CD4-positive, CD25-positive, alpha-beta regulatory T cell (primary cell): ENCODE data around the gene EPN2. TPM values are rescaled to one million over a fixed set of nuclear protein-coding genes. Genes with fewer than 3 reads are reported as not detected.

Source experiments
- ATAC-seq, 2 donors: fragments of 150-1000 bp; cut with Tn5 transposase; one replicate each; pipeline ENCODE4 v1.10.0; 2021; ENCODE audit warnings: low read depth in 2 of 2, moderate number of reproducible peaks in 2 of 2, moderate library complexity in 1 of 2
- DNase-seq, 3 donors: peaks; one replicate each; pipeline versions ENCODE4 v3.0.0 to v3.0.0-alpha.2; 2012 to 2022; ENCODE audit warnings: mixed read lengths in 1 of 3
- H3K27ac ChIP-seq: one replicate; pipeline ENCODE4 v1.7.0; 2013; ENCODE audit warnings: mild to moderate bottlenecking, low read length; ENCODE audit not compliant: insufficient read depth, poor library complexity, severe bottlenecking
- H3K27me3 ChIP-seq: one replicate; pipeline ENCODE4 v1.7.0; 2013; ENCODE audit warnings: low read length; ENCODE audit not compliant: control insufficient read depth, insufficient read depth
- H3K36me3 ChIP-seq: one replicate; pipeline ENCODE4 v1.7.0; 2013; ENCODE audit warnings: mild to moderate bottlenecking, low read length, moderate library complexity; ENCODE audit not compliant: control insufficient read depth, insufficient read depth
- H3K4me1 ChIP-seq: 2 replicates; pipeline ENCODE4 v1.7.0; 2013; ENCODE audit warnings: mild to moderate bottlenecking, low read length; ENCODE audit not compliant: insufficient read depth, control insufficient read depth, poor library complexity, severe bottlenecking
- H3K4me3 ChIP-seq: one replicate; pipeline ENCODE4 v1.7.0; 2013; ENCODE audit warnings: low read depth, mild to moderate bottlenecking, low read length, moderate library complexity
- H3K9me3 ChIP-seq, 2 experiments: 1 replicate in 1 of 2; 2 replicates in 1 of 2; pipeline ENCODE4 v1.7.0; 2013; ENCODE audit warnings: low read length in 2 of 2, mild to moderate bottlenecking in 1 of 2, moderate library complexity in 1 of 2; ENCODE audit not compliant: control insufficient read depth in 2 of 2
- H3K27ac Mint-ChIP-seq, 3 donors: one replicate each; pipeline ENCODE4 v1.8.0; 2020 to 2022; ENCODE audit warnings: mild to moderate bottlenecking in 3 of 3, mixed read lengths in 3 of 3, moderate library complexity in 2 of 3
- H3K27me3 Mint-ChIP-seq: one replicate; pipeline ENCODE4 v1.8.0; 2022; ENCODE audit warnings: mild to moderate bottlenecking, mixed read lengths
- H3K36me3 Mint-ChIP-seq: one replicate; pipeline ENCODE4 v1.8.0; 2020; ENCODE audit warnings: mixed read lengths
- H3K4me1 Mint-ChIP-seq, 4 donors: one replicate each; pipeline ENCODE4 v1.8.0; 2020 to 2022; ENCODE audit warnings: mixed read lengths in 4 of 4, mild to moderate bottlenecking in 1 of 4
- H3K4me3 Mint-ChIP-seq, 4 donors: one replicate each; pipeline ENCODE4 v1.8.0; 2020 to 2022; ENCODE audit warnings: mild to moderate bottlenecking in 4 of 4, mixed read lengths in 4 of 4, moderate library complexity in 3 of 4
- H3K9me3 Mint-ChIP-seq, 7 donors: one replicate each; pipeline ENCODE4 v1.8.0; 2020 to 2022; ENCODE audit warnings: mixed read lengths in 7 of 7, mild to moderate bottlenecking in 3 of 7, moderate library complexity in 2 of 7
- polyA plus RNA-seq, 4 donors: library from polyadenylated mRNA; unstranded; fragments of 300-500 nt; fragmentation: Illumina TruSeq; gene quantifications; one replicate each; pipeline ENCODE4 v1.2.3, GENCODE V29; 2021
- total RNA-seq: library from RNA; stranded (reverse); gene quantifications from one replicate; pipeline ENCODE4 v1.2.3, GENCODE V29; 2022

The EPN2 gene
- total and polyA plus RNA-seq, 5 donors from 2014 or later: 7.1 to 14.9 (median 8.1) TPM

DNA sequence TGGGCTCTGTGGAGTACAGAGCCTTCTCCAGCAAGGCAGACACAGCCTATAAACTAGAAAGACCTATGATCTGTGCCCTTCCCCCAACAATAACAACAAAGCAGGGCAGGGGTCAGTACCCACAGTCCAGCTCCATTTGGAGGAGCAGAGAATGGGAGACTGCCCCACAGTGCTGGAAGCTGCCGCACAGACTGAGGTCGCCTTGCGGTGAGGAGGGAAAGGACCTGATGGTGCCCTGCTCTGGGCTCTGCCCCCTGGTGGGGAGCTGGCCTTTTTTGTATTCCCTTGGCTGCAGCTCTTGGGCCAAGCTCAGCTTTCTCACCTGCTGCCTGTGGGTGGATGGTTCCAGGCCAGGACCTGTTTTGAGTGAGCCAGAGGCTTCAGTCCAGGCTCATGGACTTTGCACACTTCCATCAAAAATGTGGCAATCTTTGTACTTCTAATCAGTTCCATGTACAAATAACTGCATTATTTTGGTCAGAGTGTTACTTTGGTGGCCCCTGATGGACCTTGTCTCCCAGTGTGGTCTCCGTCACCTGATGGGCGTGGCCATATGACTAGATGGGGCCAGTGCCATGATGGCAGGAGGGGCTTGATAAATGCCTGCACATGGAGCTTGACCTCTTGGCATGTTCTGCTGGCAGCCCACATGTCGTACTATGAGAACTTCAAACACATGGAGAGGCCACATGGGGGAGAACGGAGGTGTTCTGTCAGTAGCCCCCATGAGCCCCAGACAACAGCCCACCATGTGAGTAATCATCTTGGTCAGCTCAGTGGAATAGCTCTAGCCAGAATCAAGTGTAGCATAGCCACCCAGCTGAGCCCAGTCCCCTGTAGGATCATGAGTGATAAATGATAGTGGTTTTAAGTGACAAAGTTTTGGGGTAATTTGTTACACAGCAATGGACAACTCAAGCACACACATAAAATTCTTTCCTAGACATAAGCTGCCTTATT lies 101.1 kb downstream of the EPN2 start:
- H3K27me3 ChIP-seq: no peaks in the 10 kb centered on the region
- no peak overlapping the region for H3K4me3 Mint-ChIP-seq
- no peaks in the 10 kb centered on the region for H3K27me3 Mint-ChIP-seq
- no peaks in the 10 kb centered on the region for H3K4me1 ChIP-seq
- no peaks in the 10 kb centered on the region for H3K9me3 Mint-ChIP-seq
- H3K4me3 ChIP-seq: no peak overlapping the region
- peak; percentile 48 to 76 (median 65) for DNase-seq
- ATAC-seq: peak; percentile 72 to 79
- no peaks in the 10 kb centered on the region for H3K9me3 ChIP-seq
- no peaks in the 10 kb centered on the region for H3K4me1 Mint-ChIP-seq
- H3K27ac Mint-ChIP-seq: no peak overlapping the region
- H3K36me3 Mint-ChIP-seq: no peaks in the 10 kb centered on the region
- H3K36me3 ChIP-seq: no peaks in the 10 kb centered on the region
- no peak overlapping the region for H3K27ac ChIP-seq

DNA sequence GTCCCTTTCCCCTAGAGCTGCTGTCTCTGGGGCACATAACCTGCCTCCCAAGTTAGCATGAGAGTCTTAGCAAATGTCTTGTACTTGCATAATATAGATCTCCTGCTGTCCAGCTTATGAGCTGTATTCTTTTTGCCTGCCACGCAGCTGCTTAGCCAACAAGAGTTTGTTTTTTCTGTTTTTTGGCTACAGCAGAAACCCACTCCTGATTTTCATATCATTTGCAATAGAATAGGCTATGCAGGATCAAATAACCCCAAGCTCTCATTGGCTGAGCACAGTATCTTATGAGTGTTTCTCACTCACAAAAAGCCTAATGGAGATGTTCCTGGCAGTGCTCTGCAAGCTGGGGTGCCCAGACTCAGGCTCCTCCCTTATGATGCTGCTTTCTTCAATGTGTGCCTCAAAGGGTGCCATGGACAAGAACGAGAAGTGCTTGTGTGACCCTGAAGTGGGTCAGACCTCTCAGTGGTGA lies 102.2 kb downstream of the EPN2 start:
- no peaks in the 10 kb centered on the region for H3K36me3 Mint-ChIP-seq
- no peaks in the 10 kb centered on the region for H3K27me3 Mint-ChIP-seq
- H3K9me3 ChIP-seq: no peaks in the 10 kb centered on the region
- H3K4me1 Mint-ChIP-seq: no peaks in the 10 kb centered on the region
- H3K4me3 ChIP-seq: no peak overlapping the region
- DNase-seq: no peak
- ATAC-seq: no peak
- H3K27me3 ChIP-seq: no peaks in the 10 kb centered on the region
- H3K36me3 ChIP-seq: no peaks in the 10 kb centered on the region
- no peak overlapping the region for H3K4me3 Mint-ChIP-seq
- no peak overlapping the region for H3K27ac Mint-ChIP-seq
- no peaks in the 10 kb centered on the region for H3K9me3 Mint-ChIP-seq
- no peak overlapping the region for H3K27ac ChIP-seq
- no peaks in the 10 kb centered on the region for H3K4me1 ChIP-seq

DNA sequence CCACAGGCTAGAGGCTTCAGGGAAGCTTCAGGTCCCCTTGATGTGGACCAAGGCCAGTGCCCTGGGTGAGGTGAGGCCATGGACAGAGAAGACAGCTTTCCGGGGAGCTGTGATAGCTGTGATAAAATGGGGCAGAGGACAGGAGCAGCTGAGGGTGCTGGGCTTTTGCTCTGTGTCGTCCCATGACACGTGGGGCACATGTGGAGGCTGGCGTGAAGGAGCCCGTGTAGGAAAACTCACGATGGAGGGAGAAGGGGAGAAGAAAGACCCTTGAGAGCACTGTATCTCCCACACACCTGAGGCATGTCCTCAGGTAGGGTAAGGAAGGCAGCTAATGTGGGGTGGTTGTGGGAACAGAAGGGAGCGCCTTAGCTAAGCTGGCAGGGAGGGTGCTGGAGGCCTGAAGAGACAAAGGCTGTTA lies 104.1 kb downstream of the EPN2 start:
- H3K36me3 ChIP-seq: no peaks in the 10 kb centered on the region
- no peaks in the 10 kb centered on the region for H3K36me3 Mint-ChIP-seq
- no peak overlapping the region for H3K4me3 ChIP-seq
- ATAC-seq (no peak), DNase-seq (no peak)
- peak overlapping the region in 2 of 3 donors; percentile 40 to 42 for H3K27ac Mint-ChIP-seq
- no peaks in the 10 kb centered on the region for H3K9me3 Mint-ChIP-seq
- H3K4me3 Mint-ChIP-seq: no peak overlapping the region
- H3K27me3 ChIP-seq: no peaks in the 10 kb centered on the region
- no peak overlapping the region for H3K27ac ChIP-seq
- no peaks in the 10 kb centered on the region for H3K4me1 ChIP-seq
- H3K9me3 ChIP-seq: no peaks in the 10 kb centered on the region
- H3K4me1 Mint-ChIP-seq: no peaks in the 10 kb centered on the region
- no peaks in the 10 kb centered on the region for H3K27me3 Mint-ChIP-seq

DNA sequence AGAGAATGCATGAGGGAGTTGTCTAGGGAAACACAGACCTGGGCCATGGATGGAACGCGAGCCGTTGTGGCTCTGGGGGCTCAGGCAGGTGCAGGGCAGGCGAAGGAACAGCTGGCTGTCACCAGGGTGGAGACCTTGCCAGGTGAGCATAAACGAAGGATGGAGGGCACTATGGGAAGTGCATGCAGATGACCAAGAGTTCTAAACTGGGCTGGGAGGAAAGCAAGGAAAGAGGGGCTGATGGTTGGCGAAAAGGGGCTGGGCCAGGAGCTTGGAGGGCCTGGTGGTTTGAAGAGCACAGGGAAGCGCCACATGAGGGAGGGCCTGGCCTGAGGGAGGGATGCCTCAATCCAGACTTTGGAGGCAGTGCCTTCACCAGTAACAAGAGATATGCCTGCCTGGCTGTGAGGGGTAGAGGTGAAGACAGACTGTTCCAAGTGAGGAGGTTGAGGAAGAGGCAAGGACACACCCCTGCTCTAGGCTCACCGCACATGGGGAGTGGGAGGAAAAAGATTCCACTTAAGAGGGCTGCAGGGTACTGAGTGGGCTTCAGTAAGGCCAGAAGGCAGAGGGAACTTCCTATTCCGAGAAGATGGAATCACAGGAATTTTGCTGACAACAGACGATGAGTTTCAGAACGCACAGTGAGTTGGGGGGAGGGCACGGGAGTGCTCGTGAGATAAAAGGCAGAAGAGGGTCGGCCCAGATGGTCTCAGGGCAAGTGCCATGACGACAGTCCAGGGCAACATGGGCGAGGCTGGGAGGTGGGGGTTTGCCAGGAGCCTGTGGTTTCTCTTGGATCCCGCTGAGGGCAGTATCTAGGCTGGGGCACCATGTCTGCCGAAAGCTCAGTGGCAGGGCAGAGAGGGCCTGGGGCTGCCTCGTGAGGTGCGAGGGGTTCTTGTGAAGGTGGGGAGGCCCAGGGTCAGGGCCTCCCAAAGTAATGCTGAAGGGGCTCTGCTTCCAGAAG lies 104.8 kb downstream of the EPN2 start:
- Mint-ChIP-seq H3K9me3 (no peaks in the 10 kb centered on the region), H3K4me1 (no peaks in the 10 kb centered on the region), H3K27ac (peak overlapping the region in 1 of 3 donors; percentile 40), H3K36me3 (no peaks in the 10 kb centered on the region), H3K27me3 (no peaks in the 10 kb centered on the region), H3K4me3 (no peak overlapping the region)
- no peaks in the 10 kb centered on the region for H3K9me3 ChIP-seq
- no peak overlapping the region for H3K4me3 ChIP-seq
- no peak for DNase-seq
- no peaks in the 10 kb centered on the region for H3K36me3 ChIP-seq
- H3K27ac ChIP-seq: no peak overlapping the region
- no peak for ATAC-seq
- no peaks in the 10 kb centered on the region for H3K4me1 ChIP-seq
- H3K27me3 ChIP-seq: no peaks in the 10 kb centered on the region

DNA sequence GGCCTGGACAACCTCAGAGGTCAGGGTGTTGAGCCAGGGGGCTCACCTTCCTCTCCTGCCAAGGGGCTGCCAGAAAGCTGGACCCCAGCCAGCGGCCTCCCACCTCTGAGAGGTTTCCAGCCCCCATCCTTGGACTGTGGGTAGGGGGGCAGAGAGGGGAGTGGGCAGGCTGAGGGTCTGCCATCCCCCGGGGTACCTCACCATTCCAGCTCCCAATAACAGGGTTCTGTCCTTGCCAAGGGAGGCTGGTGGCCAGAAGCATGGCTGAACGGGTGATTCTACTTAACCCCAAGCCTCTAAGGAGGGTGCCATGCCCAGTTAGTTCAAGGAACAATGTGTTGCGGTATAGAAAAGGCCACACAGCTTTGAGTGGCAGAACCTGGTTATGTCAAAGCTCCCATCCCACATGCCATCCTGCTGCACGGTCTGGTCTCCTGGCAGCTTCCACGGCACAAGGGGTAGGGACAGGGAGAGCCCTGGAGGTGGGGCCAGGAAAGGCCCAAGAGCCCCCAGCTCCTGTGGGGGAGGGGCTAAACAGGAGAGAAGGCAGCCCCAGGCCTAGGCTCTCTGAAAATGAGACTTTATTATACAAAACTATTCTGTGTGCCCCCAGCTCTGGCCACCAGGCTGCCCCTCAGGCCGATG lies 105.6 kb downstream of the EPN2 start:
- no peak for DNase-seq
- Mint-ChIP-seq H3K4me3 (no peak overlapping the region), H3K9me3 (no peaks in the 10 kb centered on the region), H3K36me3 (no peaks in the 10 kb centered on the region), H3K27ac (no peak overlapping the region), H3K4me1 (no peaks in the 10 kb centered on the region), H3K27me3 (no peaks in the 10 kb centered on the region)
- Histone ChIP-seq H3K4me3 (no peak overlapping the region), H3K27ac (no peak overlapping the region), H3K9me3 (no peaks in the 10 kb centered on the region), H3K27me3 (no peaks in the 10 kb centered on the region), H3K36me3 (no peaks in the 10 kb centered on the region), H3K4me1 (no peaks in the 10 kb centered on the region)
- no peak for ATAC-seq

DNA sequence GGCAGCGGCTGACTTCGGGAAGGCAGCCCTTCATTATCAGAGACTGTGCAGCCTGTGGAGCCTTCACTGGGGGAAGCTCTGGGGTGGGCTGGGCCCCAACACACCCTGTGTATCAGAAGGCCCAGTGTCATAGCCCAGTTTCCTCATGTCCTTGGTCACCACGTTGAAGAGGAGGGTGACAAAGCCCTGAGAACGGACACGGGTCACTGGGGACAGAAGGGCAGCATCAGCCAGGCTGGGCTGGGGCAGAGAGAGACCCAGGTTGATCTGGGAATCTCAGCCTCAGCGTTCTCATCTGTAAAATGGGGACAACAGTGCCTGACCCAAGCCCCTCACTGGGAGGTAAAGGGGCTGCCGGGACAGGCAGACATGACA lies 106.1 kb downstream of the EPN2 start:
- Mint-ChIP-seq H3K27me3 (no peaks in the 10 kb centered on the region), H3K4me1 (no peaks in the 10 kb centered on the region), H3K27ac (no peak overlapping the region), H3K4me3 (no peak overlapping the region), H3K36me3 (no peaks in the 10 kb centered on the region), H3K9me3 (no peaks in the 10 kb centered on the region)
- H3K27me3 ChIP-seq: no peaks in the 10 kb centered on the region
- no peak overlapping the region for H3K27ac ChIP-seq
- no peaks in the 10 kb centered on the region for H3K36me3 ChIP-seq
- DNase-seq: no peak
- no peaks in the 10 kb centered on the region for H3K4me1 ChIP-seq
- H3K9me3 ChIP-seq: no peaks in the 10 kb centered on the region
- H3K4me3 ChIP-seq: no peak overlapping the region
- no peak for ATAC-seq

DNA sequence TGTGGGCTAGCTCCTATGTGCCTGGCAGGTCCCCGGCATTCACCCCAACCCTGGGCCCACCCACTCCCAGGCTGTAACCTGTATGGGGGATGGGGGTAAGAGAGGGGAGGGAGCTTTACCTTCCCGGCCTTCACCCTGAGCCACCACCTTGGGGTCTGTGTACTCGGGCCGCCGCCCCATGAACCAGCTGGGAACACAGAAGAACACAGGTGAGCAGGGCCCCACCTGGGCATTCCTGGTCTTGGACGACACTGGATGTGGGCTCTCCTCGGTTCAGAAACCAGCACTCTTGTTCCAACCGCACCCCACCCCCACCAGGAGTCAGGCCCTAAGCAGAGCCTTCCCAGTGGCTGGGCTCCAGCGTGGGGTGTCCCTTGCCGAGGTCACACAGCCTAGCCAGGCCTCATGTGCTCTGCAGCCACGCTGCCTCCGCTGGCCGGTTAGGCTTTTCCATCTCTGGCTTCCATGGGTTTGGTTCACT lies 106.5 kb downstream of the EPN2 start:
- Histone ChIP-seq H3K4me3 (no peak overlapping the region), H3K27ac (no peak overlapping the region), H3K4me1 (no peaks in the 10 kb centered on the region), H3K27me3 (no peaks in the 10 kb centered on the region), H3K36me3 (no peaks in the 10 kb centered on the region), H3K9me3 (no peaks in the 10 kb centered on the region)
- Mint-ChIP-seq H3K27ac (no peak overlapping the region), H3K9me3 (no peaks in the 10 kb centered on the region), H3K4me1 (no peaks in the 10 kb centered on the region), H3K4me3 (no peak overlapping the region), H3K36me3 (no peaks in the 10 kb centered on the region), H3K27me3 (no peaks in the 10 kb centered on the region)
- no peak for DNase-seq
- ATAC-seq: no peak
